Gastroesophageal sphincter (tissue), 3 donors: ENCODE data around the gene CKMT2.

Source experiments
- EP300 ChIP-seq: sonication (generic); formaldehyde crosslinking; IDR thresholded peaks from one replicate; pipeline ENCODE4 v1.6.1; 2017; ENCODE audit warnings: antibody characterized with exemption, mild to moderate bottlenecking
- POLR2A ChIP-seq, 2 donors: fragments of 450-650 bp; IDR thresholded peaks; one replicate each; pipeline ENCODE4 v1.6.1; 2017; ENCODE audit warnings: antibody characterized with exemption in 2 of 2, mild to moderate bottlenecking in 2 of 2, moderate library complexity in 1 of 2
- POLR2AphosphoS5 ChIP-seq: sonication (generic); formaldehyde crosslinking; IDR thresholded peaks from one replicate; pipeline ENCODE4 v1.6.1; 2017; ENCODE audit warnings: antibody characterized with exemption
- TF ChIP-seq, protein P1 (sequence below), 4 experiments: fragments of 200-600 bp in 2 of 4; fragments of 450-650 bp in 2 of 4; sonication (generic) in 1 of 4; IDR thresholded peaks; one replicate each; pipeline ENCODE4 v1.5.1; 2017 to 2019; ENCODE audit warnings: antibody characterized with exemption in 4 of 4, mild to moderate bottlenecking in 2 of 4, moderate library complexity in 2 of 4

DNA sequence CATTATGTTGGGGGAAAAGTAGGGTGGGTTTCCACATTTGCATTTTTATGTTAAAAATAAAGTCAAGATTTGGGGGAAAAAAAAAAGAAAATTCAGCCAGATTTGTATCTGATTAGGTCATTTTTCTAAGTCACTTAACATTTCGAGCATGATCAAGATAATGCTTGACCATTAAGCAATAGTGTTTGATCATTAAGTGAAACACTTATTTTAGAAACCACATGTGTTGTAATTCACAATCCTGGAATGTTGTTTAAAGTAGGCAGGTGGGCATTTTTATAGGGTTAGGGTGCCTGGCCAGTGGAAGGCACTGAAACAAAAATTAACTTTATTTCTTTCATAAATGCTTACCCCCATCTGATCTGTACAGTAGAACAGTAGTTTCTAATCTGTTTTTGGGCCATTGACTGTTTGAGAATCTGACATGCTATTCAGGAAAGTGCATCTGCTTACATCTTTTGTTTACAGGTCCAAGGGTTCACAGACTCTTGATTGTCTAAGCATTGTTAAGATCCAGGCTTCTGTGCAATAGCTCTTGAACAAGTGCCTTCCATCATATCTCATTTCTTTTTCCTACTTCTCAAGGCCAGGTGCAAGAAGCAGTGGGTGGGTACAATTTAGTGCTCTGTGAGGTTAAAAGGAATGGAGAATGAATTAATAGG, 77.4 kb downstream of the CKMT2 start:
- TF ChIP-seq, protein P1, sequence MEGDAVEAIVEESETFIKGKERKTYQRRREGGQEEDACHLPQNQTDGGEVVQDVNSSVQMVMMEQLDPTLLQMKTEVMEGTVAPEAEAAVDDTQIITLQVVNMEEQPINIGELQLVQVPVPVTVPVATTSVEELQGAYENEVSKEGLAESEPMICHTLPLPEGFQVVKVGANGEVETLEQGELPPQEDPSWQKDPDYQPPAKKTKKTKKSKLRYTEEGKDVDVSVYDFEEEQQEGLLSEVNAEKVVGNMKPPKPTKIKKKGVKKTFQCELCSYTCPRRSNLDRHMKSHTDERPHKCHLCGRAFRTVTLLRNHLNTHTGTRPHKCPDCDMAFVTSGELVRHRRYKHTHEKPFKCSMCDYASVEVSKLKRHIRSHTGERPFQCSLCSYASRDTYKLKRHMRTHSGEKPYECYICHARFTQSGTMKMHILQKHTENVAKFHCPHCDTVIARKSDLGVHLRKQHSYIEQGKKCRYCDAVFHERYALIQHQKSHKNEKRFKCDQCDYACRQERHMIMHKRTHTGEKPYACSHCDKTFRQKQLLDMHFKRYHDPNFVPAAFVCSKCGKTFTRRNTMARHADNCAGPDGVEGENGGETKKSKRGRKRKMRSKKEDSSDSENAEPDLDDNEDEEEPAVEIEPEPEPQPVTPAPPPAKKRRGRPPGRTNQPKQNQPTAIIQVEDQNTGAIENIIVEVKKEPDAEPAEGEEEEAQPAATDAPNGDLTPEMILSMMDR (IDR thresholded peaks at IDR 0.05) = no peak
- TF ChIP-seq POLR2A (IDR thresholded peaks at IDR 0.05) (no peak), EP300 (no peak), POLR2AphosphoS5 (no peak)
